ENCODE measurements around the gene RSPH3. TPM values are rescaled to one million over a fixed set of nuclear protein-coding genes. Genes with fewer than 3 reads are reported as not detected.

RSPH3 gene
- total RNA-seq, 1 experiment from 2014 or later: 3.0 TPM

- peak overlapping the region; percentile 82 for H3K4me3 Mint-ChIP-seq (ENCODE audit: unreplicated experiment)
- ChIA-PET CTCF (interaction anchor here (0.7 to 1.4 kb wide), 2 partner anchors 8 to 73 kb away, joined by 4 to 6 read pairs; no protein-coding TSS in a partner anchor), POLR2A (interaction anchor here (1.2 kb wide), 1 partner anchor 69 kb away, joined by 5 read pairs; no protein-coding TSS in a partner anchor)
- H3K4me1 ChIP-seq: no peaks in the 10 kb centered on the region; the same call in 1 of the 2 replicates
- H3K9me3 ChIP-seq: no peaks in the 10 kb centered on the region
- no peaks in the 10 kb centered on the region for H3K36me3 Mint-ChIP-seq (ENCODE audit: insufficient read depth, unreplicated experiment)
- intact Hi-C loops (cut with micrococcal nuclease; ENCODE audit: unreplicated experiment): no loop called here
- peaks cover 5% of the 10 kb centered on the region for H3K4me1 Mint-ChIP-seq (ENCODE audit: low read depth, unreplicated experiment)
- TF ChIP-seq, protein P1, sequence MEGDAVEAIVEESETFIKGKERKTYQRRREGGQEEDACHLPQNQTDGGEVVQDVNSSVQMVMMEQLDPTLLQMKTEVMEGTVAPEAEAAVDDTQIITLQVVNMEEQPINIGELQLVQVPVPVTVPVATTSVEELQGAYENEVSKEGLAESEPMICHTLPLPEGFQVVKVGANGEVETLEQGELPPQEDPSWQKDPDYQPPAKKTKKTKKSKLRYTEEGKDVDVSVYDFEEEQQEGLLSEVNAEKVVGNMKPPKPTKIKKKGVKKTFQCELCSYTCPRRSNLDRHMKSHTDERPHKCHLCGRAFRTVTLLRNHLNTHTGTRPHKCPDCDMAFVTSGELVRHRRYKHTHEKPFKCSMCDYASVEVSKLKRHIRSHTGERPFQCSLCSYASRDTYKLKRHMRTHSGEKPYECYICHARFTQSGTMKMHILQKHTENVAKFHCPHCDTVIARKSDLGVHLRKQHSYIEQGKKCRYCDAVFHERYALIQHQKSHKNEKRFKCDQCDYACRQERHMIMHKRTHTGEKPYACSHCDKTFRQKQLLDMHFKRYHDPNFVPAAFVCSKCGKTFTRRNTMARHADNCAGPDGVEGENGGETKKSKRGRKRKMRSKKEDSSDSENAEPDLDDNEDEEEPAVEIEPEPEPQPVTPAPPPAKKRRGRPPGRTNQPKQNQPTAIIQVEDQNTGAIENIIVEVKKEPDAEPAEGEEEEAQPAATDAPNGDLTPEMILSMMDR (IDR thresholded peaks at IDR 0.05; ENCODE audit: insufficient read depth in 1 of 2, low read depth in 1 of 2, low read length in 1 of 2, severe bottlenecking in 1 of 2, unreplicated experiment in 1 of 2): no peak
- BruUV-seq (replicated peaks): no TSS peak
- peak overlapping the region; percentile 33 for H3K27ac Mint-ChIP-seq (ENCODE audit: unreplicated experiment)
- no peaks in the 10 kb centered on the region for H3K27me3 Mint-ChIP-seq (ENCODE audit: insufficient read depth, unreplicated experiment)
- peak overlapping the region; percentile 27 for H3K4me3 ChIP-seq (ENCODE audit: low read depth, low read length)
- peak; percentile 53 to 55 for DNase-seq
- no peaks in the 10 kb centered on the region for H3K9me3 Mint-ChIP-seq (ENCODE audit: unreplicated experiment)
- H3K27me3 ChIP-seq (replicated peaks; ENCODE audit: control insufficient read depth, insufficient read depth, low read length): no peaks in the 10 kb centered on the region
- no peaks in the 10 kb centered on the region for H3K36me3 ChIP-seq (ENCODE audit: control insufficient read depth, insufficient read depth, low read length)
These were observed 61.2 kb downstream of the RSPH3 start for GRCh38 chr6:158938811-158939254.

- peak overlapping the region; percentile 82 for H3K4me3 Mint-ChIP-seq (ENCODE audit: unreplicated experiment)
- POLR2A ChIA-PET: interaction anchor here (1.2 kb wide), 1 partner anchor 69 kb away, joined by 5 read pairs; no protein-coding TSS in a partner anchor
These were observed 61.8 kb downstream of the RSPH3 start for GRCh38 chr6:158938220-158938619.

DNA sequence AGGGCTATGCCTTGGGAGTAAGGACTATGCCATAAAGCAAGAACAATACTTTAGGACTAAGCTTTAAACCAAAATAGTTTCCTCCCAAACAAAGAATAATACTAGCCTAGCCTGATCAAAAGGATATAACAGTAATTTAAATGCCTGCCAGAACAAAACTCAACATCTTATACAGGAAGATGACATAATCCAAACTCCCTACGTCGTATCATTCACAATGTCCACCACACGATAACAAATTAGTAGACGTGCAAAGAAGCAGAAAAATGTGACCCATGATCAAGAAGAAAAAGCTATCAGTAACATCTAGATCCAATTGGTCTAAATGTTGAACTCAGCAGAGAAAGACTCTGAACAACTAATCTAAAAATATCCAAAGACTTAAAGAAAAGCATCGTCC, 65.8 kb downstream of the RSPH3 start:
- DNase-seq: no peak
- no peak overlapping the region for H3K27ac Mint-ChIP-seq (ENCODE audit: unreplicated experiment)
- no peaks in the 10 kb centered on the region for H3K27me3 ChIP-seq (replicated peaks; ENCODE audit: control insufficient read depth, insufficient read depth, low read length)
- H3K9me3 Mint-ChIP-seq (ENCODE audit: unreplicated experiment): no peaks in the 10 kb centered on the region
- intact Hi-C loops (cut with micrococcal nuclease; ENCODE audit: unreplicated experiment): no loop called here
- H3K4me1 Mint-ChIP-seq (ENCODE audit: low read depth, unreplicated experiment): peaks cover 5% of the 10 kb centered on the region
- no peaks in the 10 kb centered on the region for H3K9me3 ChIP-seq
- H3K36me3 ChIP-seq (ENCODE audit: control insufficient read depth, insufficient read depth, low read length): no peaks in the 10 kb centered on the region
- H3K4me3 Mint-ChIP-seq (ENCODE audit: unreplicated experiment): no peak overlapping the region
- no peaks in the 10 kb centered on the region for H3K27me3 Mint-ChIP-seq (ENCODE audit: insufficient read depth, unreplicated experiment)
- ChIA-PET POLR2A (no interaction called here), CTCF (no interaction called here)
- no peaks in the 10 kb centered on the region for H3K36me3 Mint-ChIP-seq (ENCODE audit: insufficient read depth, unreplicated experiment)
- no TSS peak for BruUV-seq (replicated peaks)
- H3K4me1 ChIP-seq: no peaks in the 10 kb centered on the region; the same call in 1 of the 2 replicates
- no peak overlapping the region for H3K4me3 ChIP-seq (ENCODE audit: low read depth, low read length)
- TF ChIP-seq, protein P1 (IDR thresholded peaks at IDR 0.05; ENCODE audit: insufficient read depth in 1 of 2, low read depth in 1 of 2, low read length in 1 of 2, severe bottlenecking in 1 of 2, unreplicated experiment in 1 of 2): no peak

More at GRCh38 chr6:158938220-158938619, 61.8 kb downstream of the RSPH3 start:
- Histone ChIP-seq H3K36me3 (ENCODE audit: control insufficient read depth, insufficient read depth, low read length) (no peaks in the 10 kb centered on the region), H3K9me3 (no peaks in the 10 kb centered on the region), H3K4me3 (ENCODE audit: low read depth, low read length) (no peak overlapping the region), H3K27me3 (replicated peaks; ENCODE audit: control insufficient read depth, insufficient read depth, low read length) (no peaks in the 10 kb centered on the region), H3K4me1 (no peaks in the 10 kb centered on the region; the same call in 1 of the 2 replicates)
- H3K36me3 Mint-ChIP-seq (ENCODE audit: insufficient read depth, unreplicated experiment): no peaks in the 10 kb centered on the region
- no peaks in the 10 kb centered on the region for H3K9me3 Mint-ChIP-seq (ENCODE audit: unreplicated experiment)
- CTCF ChIA-PET: interaction anchor here (1.4 kb wide), 1 partner anchor 8 kb away, joined by 4 read pairs; no protein-coding TSS in a partner anchor
- no peak for DNase-seq
- TF ChIP-seq, protein P1 (IDR thresholded peaks at IDR 0.05; ENCODE audit: insufficient read depth in 1 of 2, low read depth in 1 of 2, low read length in 1 of 2, severe bottlenecking in 1 of 2, unreplicated experiment in 1 of 2): no peak
- peaks cover 5% of the 10 kb centered on the region for H3K4me1 Mint-ChIP-seq (ENCODE audit: low read depth, unreplicated experiment)
- no TSS peak for BruUV-seq (replicated peaks)
- no peaks in the 10 kb centered on the region for H3K27me3 Mint-ChIP-seq (ENCODE audit: insufficient read depth, unreplicated experiment)
- H3K27ac Mint-ChIP-seq (ENCODE audit: unreplicated experiment): peak overlapping the region; percentile 52
- intact Hi-C loops (cut with micrococcal nuclease; ENCODE audit: unreplicated experiment): no loop called here
